ENCODE measurements around the gene TENM3. TPM values are rescaled to one million over a fixed set of nuclear protein-coding genes. Genes with fewer than 3 reads are reported as not detected.

TENM3 gene
- polyA plus RNA-seq, 1 of the 3 experiments (the other 2 are of a cell fraction), result 10.4 TPM

DNA sequence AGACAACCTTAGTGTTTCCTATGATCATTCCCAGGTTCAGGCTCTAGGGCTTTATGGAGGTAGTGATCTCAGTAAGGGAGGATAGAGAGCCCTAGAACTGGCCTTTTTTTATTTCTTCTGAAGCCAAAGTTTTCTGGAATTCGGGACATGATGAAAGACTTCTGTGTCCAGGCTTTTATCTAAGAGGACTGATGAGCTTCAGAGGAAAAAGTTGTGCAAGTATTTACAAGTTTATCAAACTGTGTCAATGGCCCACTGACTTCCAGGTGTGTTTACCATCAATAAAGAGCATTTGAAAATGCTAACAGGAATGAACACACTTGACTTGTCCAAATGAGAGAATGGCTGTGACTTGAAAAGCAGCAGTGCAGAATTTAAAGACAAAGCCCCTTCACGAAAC is 419.3 kb downstream of the TENM3 start:
- TF ChIP-seq TEAD4 (IDR thresholded peaks at IDR 0.05; ENCODE audit: borderline replicate concordance, insufficient read depth), result no peak
- no peak for TF ChIP-seq RXRA (IDR thresholded peaks at IDR 0.05; ENCODE audit: borderline replicate concordance, low read depth)
- no peak for TF ChIP-seq RAD21 (IDR thresholded peaks at IDR 0.05; ENCODE audit: low read length)
- TF ChIP-seq, protein P1, sequence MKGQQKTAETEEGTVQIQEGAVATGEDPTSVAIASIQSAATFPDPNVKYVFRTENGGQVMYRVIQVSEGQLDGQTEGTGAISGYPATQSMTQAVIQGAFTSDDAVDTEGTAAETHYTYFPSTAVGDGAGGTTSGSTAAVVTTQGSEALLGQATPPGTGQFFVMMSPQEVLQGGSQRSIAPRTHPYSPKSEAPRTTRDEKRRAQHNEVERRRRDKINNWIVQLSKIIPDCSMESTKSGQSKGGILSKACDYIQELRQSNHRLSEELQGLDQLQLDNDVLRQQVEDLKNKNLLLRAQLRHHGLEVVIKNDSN (IDR thresholded peaks at IDR 0.05; ENCODE audit: borderline replicate concordance, low read depth), result no peak
- TF ChIP-seq, protein P2, sequence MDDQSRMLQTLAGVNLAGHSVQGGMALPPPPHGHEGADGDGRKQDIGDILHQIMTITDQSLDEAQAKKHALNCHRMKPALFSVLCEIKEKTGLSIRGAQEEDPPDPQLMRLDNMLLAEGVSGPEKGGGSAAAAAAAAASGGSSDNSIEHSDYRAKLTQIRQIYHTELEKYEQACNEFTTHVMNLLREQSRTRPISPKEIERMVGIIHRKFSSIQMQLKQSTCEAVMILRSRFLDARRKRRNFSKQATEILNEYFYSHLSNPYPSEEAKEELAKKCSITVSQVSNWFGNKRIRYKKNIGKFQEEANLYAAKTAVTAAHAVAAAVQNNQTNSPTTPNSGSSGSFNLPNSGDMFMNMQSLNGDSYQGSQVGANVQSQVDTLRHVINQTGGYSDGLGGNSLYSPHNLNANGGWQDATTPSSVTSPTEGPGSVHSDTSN (IDR thresholded peaks at IDR 0.05), result no peak
- TF ChIP-seq CHD2 (IDR thresholded peaks at IDR 0.05; ENCODE audit: low read length, partially characterized antibody), result no peak
- TF ChIP-seq, protein P3, sequence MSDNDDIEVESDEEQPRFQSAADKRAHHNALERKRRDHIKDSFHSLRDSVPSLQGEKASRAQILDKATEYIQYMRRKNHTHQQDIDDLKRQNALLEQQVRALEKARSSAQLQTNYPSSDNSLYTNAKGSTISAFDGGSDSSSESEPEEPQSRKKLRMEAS (IDR thresholded peaks at IDR 0.05; ENCODE audit: low read depth), result no peak
- no peak for TF ChIP-seq FOXJ3 (CRISPR knock-in tag; IDR thresholded peaks at IDR 0.05)
- TF ChIP-seq SIN3A (IDR thresholded peaks at IDR 0.05; ENCODE audit: borderline replicate concordance, low read depth, low read length), result no peak
- TF ChIP-seq FOSL2 (IDR thresholded peaks at IDR 0.05; ENCODE audit: borderline replicate concordance, low read depth), result no peak
- TF ChIP-seq MXI1 (IDR thresholded peaks at IDR 0.05; ENCODE audit: low read depth, low read length), result no peak
- Histone ChIP-seq H3K4me2 (no peak overlapping the region), H3K4me3 (ENCODE audit: low read depth in 2 of 2, low read length in 1 of 2) (no peak overlapping the region), H3K9me2 (no peaks in the 10 kb centered on the region), H3K36me3 (replicated peaks in 1 of 2; ENCODE audit: control insufficient read depth in 1 of 2, insufficient read depth in 2 of 2, low read length in 1 of 2) (no peaks in the 10 kb centered on the region), H3K27ac (ENCODE audit: low read depth in 2 of 2, low read length in 1 of 2) (no peak overlapping the region), H3K27me3 (ENCODE audit: insufficient read depth) (no peaks in the 10 kb centered on the region), H3K9me3 (no peaks in the 10 kb centered on the region), H2AFZ (ENCODE audit: low read depth) (no peak overlapping the region), H3K9ac (no peak overlapping the region), H3F3A (replicated peaks; ENCODE audit: insufficient read depth) (no peaks in the 10 kb centered on the region), H3K4me1 (ENCODE audit: control insufficient read depth in 1 of 2, insufficient read depth in 2 of 2, low read depth in 1 of 2, low read length in 1 of 2) (no peaks in the 10 kb centered on the region), H4K20me1 (ENCODE audit: insufficient read depth) (no peaks in the 10 kb centered on the region), H3K79me2 (ENCODE audit: insufficient read depth) (no peaks in the 10 kb centered on the region)
- ChIA-PET CTCF (no interaction called here), POLR2A (no interaction called here)
- DNase-seq, result no peak
- 58% methylated on average over 2 of the region's 2 CpGs for whole genome bisulfite sequencing (ENCODE audit: low lambda C conversion rate)

DNA sequence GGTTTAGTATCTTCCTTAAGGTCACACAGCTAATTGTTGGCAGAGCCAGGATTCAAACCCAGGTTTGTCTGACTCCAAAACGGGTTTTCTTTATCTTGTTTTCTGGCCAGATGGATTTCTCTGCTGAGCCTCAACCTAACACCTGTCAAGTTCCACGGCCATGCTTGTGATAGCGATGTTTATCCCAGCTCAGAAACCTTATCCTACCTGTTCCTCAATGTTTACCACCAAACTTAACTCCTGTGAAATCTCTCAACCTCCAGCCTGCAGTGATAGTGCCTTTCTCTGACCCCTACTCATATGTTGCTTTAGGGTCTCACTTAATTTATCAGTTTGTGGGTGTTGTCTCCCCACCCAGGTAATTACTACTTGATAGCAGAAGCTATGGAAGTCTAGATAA is 428.0 kb downstream of the TENM3 start:
- H2AFZ ChIP-seq (ENCODE audit: low read depth), result no peak overlapping the region
- no peaks in the 10 kb centered on the region for H4K20me1 ChIP-seq (ENCODE audit: insufficient read depth)
- H3K4me1 ChIP-seq (ENCODE audit: control insufficient read depth in 1 of 2, insufficient read depth in 2 of 2, low read depth in 1 of 2, low read length in 1 of 2), result peaks cover 0 to 3% of the 10 kb centered on the region in 2 experiments; a peak in 1 of 4 replicates
- no peak overlapping the region; a peak in 1 of 4 replicates for H3K27ac ChIP-seq (ENCODE audit: low read depth in 2 of 2, low read length in 1 of 2)
- H3K4me2 ChIP-seq, result no peak overlapping the region
- CTCF ChIA-PET, result interaction anchor here (0.7 kb wide), 1 partner anchor 1023 kb away, joined by 3 read pairs; no protein-coding TSS in a partner anchor
- no peak overlapping the region for H3K9ac ChIP-seq
- 90% methylated on average over 3 of the region's 3 CpGs for WGBS (ENCODE audit: low lambda C conversion rate)
- TF ChIP-seq TAF1 (IDR thresholded peaks at IDR 0.05; ENCODE audit: borderline replicate concordance, low read depth, low read length), result no peak
- TF ChIP-seq, protein P2 (IDR thresholded peaks at IDR 0.05), result no peak
- TF ChIP-seq JUND (IDR thresholded peaks at IDR 0.05), result no peak
- TF ChIP-seq MXI1 (IDR thresholded peaks at IDR 0.05; ENCODE audit: low read depth, low read length), result no peak
- TF ChIP-seq, protein P4, sequence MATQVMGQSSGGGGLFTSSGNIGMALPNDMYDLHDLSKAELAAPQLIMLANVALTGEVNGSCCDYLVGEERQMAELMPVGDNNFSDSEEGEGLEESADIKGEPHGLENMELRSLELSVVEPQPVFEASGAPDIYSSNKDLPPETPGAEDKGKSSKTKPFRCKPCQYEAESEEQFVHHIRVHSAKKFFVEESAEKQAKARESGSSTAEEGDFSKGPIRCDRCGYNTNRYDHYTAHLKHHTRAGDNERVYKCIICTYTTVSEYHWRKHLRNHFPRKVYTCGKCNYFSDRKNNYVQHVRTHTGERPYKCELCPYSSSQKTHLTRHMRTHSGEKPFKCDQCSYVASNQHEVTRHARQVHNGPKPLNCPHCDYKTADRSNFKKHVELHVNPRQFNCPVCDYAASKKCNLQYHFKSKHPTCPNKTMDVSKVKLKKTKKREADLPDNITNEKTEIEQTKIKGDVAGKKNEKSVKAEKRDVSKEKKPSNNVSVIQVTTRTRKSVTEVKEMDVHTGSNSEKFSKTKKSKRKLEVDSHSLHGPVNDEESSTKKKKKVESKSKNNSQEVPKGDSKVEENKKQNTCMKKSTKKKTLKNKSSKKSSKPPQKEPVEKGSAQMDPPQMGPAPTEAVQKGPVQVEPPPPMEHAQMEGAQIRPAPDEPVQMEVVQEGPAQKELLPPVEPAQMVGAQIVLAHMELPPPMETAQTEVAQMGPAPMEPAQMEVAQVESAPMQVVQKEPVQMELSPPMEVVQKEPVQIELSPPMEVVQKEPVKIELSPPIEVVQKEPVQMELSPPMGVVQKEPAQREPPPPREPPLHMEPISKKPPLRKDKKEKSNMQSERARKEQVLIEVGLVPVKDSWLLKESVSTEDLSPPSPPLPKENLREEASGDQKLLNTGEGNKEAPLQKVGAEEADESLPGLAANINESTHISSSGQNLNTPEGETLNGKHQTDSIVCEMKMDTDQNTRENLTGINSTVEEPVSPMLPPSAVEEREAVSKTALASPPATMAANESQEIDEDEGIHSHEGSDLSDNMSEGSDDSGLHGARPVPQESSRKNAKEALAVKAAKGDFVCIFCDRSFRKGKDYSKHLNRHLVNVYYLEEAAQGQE (IDR thresholded peaks at IDR 0.05; ENCODE audit: low read depth, low read length), result no peak
- no peak for TF ChIP-seq GATA2 (CRISPR knock-in tag; IDR thresholded peaks at IDR 0.05)
- no peak for TF ChIP-seq TEAD4 (IDR thresholded peaks at IDR 0.05; ENCODE audit: borderline replicate concordance, insufficient read depth)
- TF ChIP-seq NFIC (IDR thresholded peaks at IDR 0.05; ENCODE audit: borderline replicate concordance), result no peak
- no peak for TF ChIP-seq RCOR1 (IDR thresholded peaks at IDR 0.05; ENCODE audit: low read length)
- no peak for TF ChIP-seq RAD21 (IDR thresholded peaks at IDR 0.05; ENCODE audit: low read length)
- TF ChIP-seq SIN3A (IDR thresholded peaks at IDR 0.05; ENCODE audit: borderline replicate concordance, low read depth, low read length), result no peak
- TF ChIP-seq, protein P5, sequence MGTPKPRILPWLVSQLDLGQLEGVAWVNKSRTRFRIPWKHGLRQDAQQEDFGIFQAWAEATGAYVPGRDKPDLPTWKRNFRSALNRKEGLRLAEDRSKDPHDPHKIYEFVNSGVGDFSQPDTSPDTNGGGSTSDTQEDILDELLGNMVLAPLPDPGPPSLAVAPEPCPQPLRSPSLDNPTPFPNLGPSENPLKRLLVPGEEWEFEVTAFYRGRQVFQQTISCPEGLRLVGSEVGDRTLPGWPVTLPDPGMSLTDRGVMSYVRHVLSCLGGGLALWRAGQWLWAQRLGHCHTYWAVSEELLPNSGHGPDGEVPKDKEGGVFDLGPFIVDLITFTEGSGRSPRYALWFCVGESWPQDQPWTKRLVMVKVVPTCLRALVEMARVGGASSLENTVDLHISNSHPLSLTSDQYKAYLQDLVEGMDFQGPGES (IDR thresholded peaks at IDR 0.05; ENCODE audit: low read depth, low read length), result no peak
- no peaks in the 10 kb centered on the region for H3K9me2 ChIP-seq
- POLR2A ChIA-PET, result no interaction called here
- no peaks in the 10 kb centered on the region for H3K27me3 ChIP-seq (ENCODE audit: insufficient read depth)
- DNase-seq, result no peak
- H3K9me3 ChIP-seq, result no peaks in the 10 kb centered on the region
- H3F3A ChIP-seq (replicated peaks; ENCODE audit: insufficient read depth), result no peaks in the 10 kb centered on the region
- peaks cover 0 to 8% of the 10 kb centered on the region in 2 experiments for H3K36me3 ChIP-seq (replicated peaks in 1 of 2; ENCODE audit: control insufficient read depth in 1 of 2, insufficient read depth in 2 of 2, low read length in 1 of 2)
- no peak overlapping the region for H3K4me3 ChIP-seq (ENCODE audit: low read depth in 2 of 2, low read length in 1 of 2)
- no peaks in the 10 kb centered on the region for H3K79me2 ChIP-seq (ENCODE audit: insufficient read depth)
